GM23338 (cell line): Measurements from ENCODE around the gene OR6C68. TPM values are rescaled to one million over a fixed set of nuclear protein-coding genes. Genes with fewer than 3 reads are reported as not detected.

ENCODE experiments used
- ATAC-seq: fragments of 200-7000 bp; cut with Tn5 transposase; 3 replicates; pipeline ENCODE4 v1.9.1; 2020
- DNase-seq: peaks from one replicate; pipeline ENCODE4 v3.0.0-alpha.2; 2015; ENCODE audit warnings: low spot score
- H2AFZ ChIP-seq: fragments of 200-600 bp; sonication (generic); 2 replicates; pipeline ENCODE4 v1.8.0; 2016; ENCODE audit warnings: antibody characterized with exemption, mild to moderate bottlenecking, moderate library complexity
- H3F3A ChIP-seq: fragments of 200-600 bp; sonication (generic); replicated peaks from 2 replicates; pipeline ENCODE4 v1.8.0; 2017; ENCODE audit warnings: antibody characterized with exemption, mixed run types, low read depth
- H3K27ac ChIP-seq: fragments of 200-600 bp; sonication (generic); 2 replicates; pipeline ENCODE4 v1.6.1; 2016; ENCODE audit warnings: low read depth
- H3K27me3 ChIP-seq: fragments of 200-600 bp; sonication (generic); 2 replicates; pipeline ENCODE4 v1.8.0; 2016; ENCODE audit warnings: mild to moderate bottlenecking, mixed run types, moderate library complexity; ENCODE audit not compliant: insufficient read depth
- H3K36me3 ChIP-seq: fragments of 200-600 bp; sonication (generic); 2 replicates; pipeline ENCODE4 v1.8.0; 2016; ENCODE audit warnings: mild to moderate bottlenecking; ENCODE audit not compliant: insufficient read depth
- H3K4me1 ChIP-seq: fragments of 200-600 bp; sonication (generic); 2 replicates; pipeline ENCODE4 v1.8.0; 2016; ENCODE audit warnings: mild to moderate bottlenecking, moderate library complexity; ENCODE audit not compliant: insufficient read depth
- H3K4me2 ChIP-seq: fragments of 200-600 bp; sonication (generic); 2 replicates; pipeline ENCODE4 v1.7.1; 2017; ENCODE audit warnings: mixed run types
- H3K4me3 ChIP-seq: fragments of 200-600 bp; sonication (generic); 2 replicates; pipeline ENCODE4 v1.6.1; 2016; ENCODE audit warnings: mixed run types
- H3K79me2 ChIP-seq: fragments of 200-600 bp; sonication (generic); replicated peaks from 2 replicates; pipeline ENCODE4 v1.8.0; 2017; ENCODE audit warnings: mild to moderate bottlenecking; ENCODE audit not compliant: insufficient read depth
- H3K9me2 ChIP-seq: fragments of 200-600 bp; sonication (generic); 2 replicates; pipeline ENCODE4 v1.8.0; 2017; ENCODE audit not compliant: insufficient read depth
- H4K20me1 ChIP-seq: fragments of 200-600 bp; sonication (generic); replicated peaks from 2 replicates; pipeline ENCODE4 v1.8.0; 2017; ENCODE audit warnings: mild to moderate bottlenecking; ENCODE audit not compliant: insufficient read depth
- H3K27ac Mint-ChIP-seq: 2 replicates; pipeline ENCODE4 v1.8.0; 2020; ENCODE audit warnings: inconsistent platforms, mild to moderate bottlenecking, moderate library complexity, mixed read lengths
- H3K27me3 Mint-ChIP-seq: 3 replicates; pipeline ENCODE4 v1.8.0; 2022; ENCODE audit warnings: low read depth, mild to moderate bottlenecking, moderate library complexity, mixed read lengths, inconsistent platforms; ENCODE audit not compliant: insufficient read depth, poor library complexity
- H3K36me3 Mint-ChIP-seq: 3 replicates; pipeline ENCODE4 v1.8.0; 2021; ENCODE audit warnings: low read depth, mild to moderate bottlenecking, inconsistent platforms, moderate library complexity, mixed read lengths
- H3K4me1 Mint-ChIP-seq: 3 replicates; pipeline ENCODE4 v1.8.0; 2020; ENCODE audit warnings: mild to moderate bottlenecking, inconsistent platforms, mixed read lengths
- H3K4me3 Mint-ChIP-seq: 3 replicates; pipeline ENCODE4 v1.8.0; 2021; ENCODE audit warnings: moderate library complexity, mild to moderate bottlenecking, inconsistent platforms, mixed read lengths
- H3K9me3 Mint-ChIP-seq: 3 replicates; pipeline ENCODE4 v1.8.0; 2020; ENCODE audit warnings: moderate library complexity, mild to moderate bottlenecking, inconsistent platforms, mixed read lengths
- ETS1 ChIP-seq: IDR thresholded peaks from 2 replicates; pipeline ENCODE4 v1.6.1; 2016; ENCODE audit warnings: antibody characterized with exemption
- EZH2 ChIP-seq: fragments of 200-600 bp; sonication (generic); IDR thresholded peaks from one replicate; pipeline ENCODE4 v1.8.0; 2017; ENCODE audit warnings: antibody characterized with exemption, mild to moderate bottlenecking, low read depth; ENCODE audit not compliant: unreplicated experiment
- JUNB ChIP-seq: IDR thresholded peaks from one replicate; pipeline ENCODE4 v1.6.1; 2016; ENCODE audit warnings: antibody characterized with exemption; ENCODE audit not compliant: unreplicated experiment
- NANOG ChIP-seq: IDR thresholded peaks from 2 replicates; pipeline ENCODE4 v1.6.1; 2016; ENCODE audit warnings: antibody characterized with exemption, borderline replicate concordance
- POLR2AphosphoS5 ChIP-seq: IDR thresholded peaks from 2 replicates; pipeline ENCODE4 v1.6.1; 2016; ENCODE audit warnings: antibody characterized with exemption, low read depth
- STAT1 ChIP-seq: IDR thresholded peaks from one replicate; pipeline ENCODE4 v1.6.1; 2016; ENCODE audit warnings: antibody characterized with exemption; ENCODE audit not compliant: unreplicated experiment
- ZNF331 ChIP-seq: fragments of 250-450 bp; sonication (Bioruptor Pico); IDR thresholded peaks from 2 replicates; pipeline ENCODE4 v1.5.0; 2020; ENCODE audit warnings: low read depth, mild to moderate bottlenecking, moderate library complexity
- polyA plus RNA-seq: library from polyadenylated mRNA; unstranded; fragments of >200 nt; fragmentation: Nextera tagmentation; extraction: Ambion mirVana; gene quantifications from 2 replicates; pipeline ENCODE4 v1.2.1, GENCODE V29; 2016
- total RNA-seq: library from RNA; depleted of rRNA; stranded (reverse); fragments of >200 nt; shearing (Covaris generic); gene quantifications from 2 replicates; pipeline ENCODE4 v1.2.3, GENCODE V29; 2014
- TF ChIP-seq, protein P1 (sequence below): IDR thresholded peaks from one replicate; pipeline ENCODE4 v1.6.1; 2018; ENCODE audit warnings: antibody characterized with exemption; ENCODE audit not compliant: unreplicated experiment
- TF ChIP-seq, protein P2 (sequence below): fragments of 250-450 bp; sonication (Bioruptor Pico); IDR thresholded peaks from 2 replicates; pipeline ENCODE4 v1.5.0; 2020; ENCODE audit warnings: mild to moderate bottlenecking, moderate library complexity
- TF ChIP-seq, protein P3 (sequence below), 2 experiments: fragments of 200-600 bp in 1 of 2; sonication (generic) in 1 of 2; conservative IDR thresholded peaks; 2 replicates each; pipeline versions ENCODE4 v1.5.1 to v1.6.1; 2016 to 2017; ENCODE audit warnings: antibody characterized with exemption in 2 of 2, low read depth in 2 of 2, mild to moderate bottlenecking in 2 of 2, moderate library complexity in 1 of 2

OR6C68 gene
- total and polyA plus RNA-seq, 2 experiments from 2014 or later: not detected

- Mint-ChIP-seq H3K36me3 (no peaks in the 10 kb centered on the region; the same call in 2 of the 3 replicates), H3K27ac (no peak overlapping the region), H3K4me3 (no peak overlapping the region), H3K27me3 (no peaks in the 10 kb centered on the region), H3K9me3 (peaks cover 7% of the 10 kb centered on the region; the same call in 2 of the 3 replicates), H3K4me1 (peaks cover 13% of the 10 kb centered on the region; the same call in 2 of the 3 replicates)
- DNase-seq: no peak
- Histone ChIP-seq H3K4me3 (no peak overlapping the region), H2AFZ (no peak overlapping the region), H3K4me1 (peaks cover 7% of the 10 kb centered on the region; the same call in 1 of the 2 replicates), H3F3A (no peaks in the 10 kb centered on the region), H3K36me3 (no peaks in the 10 kb centered on the region), H3K4me2 (no peak overlapping the region), H3K9me2 (no peaks in the 10 kb centered on the region), H3K79me2 (no peaks in the 10 kb centered on the region), H3K27ac (no peak overlapping the region), H3K27me3 (no peaks in the 10 kb centered on the region), H4K20me1 (no peaks in the 10 kb centered on the region)
- ATAC-seq: no peak
- no peak for TF ChIP-seq ZNF331
- TF ChIP-seq NANOG: no peak
- TF ChIP-seq, protein P1, sequence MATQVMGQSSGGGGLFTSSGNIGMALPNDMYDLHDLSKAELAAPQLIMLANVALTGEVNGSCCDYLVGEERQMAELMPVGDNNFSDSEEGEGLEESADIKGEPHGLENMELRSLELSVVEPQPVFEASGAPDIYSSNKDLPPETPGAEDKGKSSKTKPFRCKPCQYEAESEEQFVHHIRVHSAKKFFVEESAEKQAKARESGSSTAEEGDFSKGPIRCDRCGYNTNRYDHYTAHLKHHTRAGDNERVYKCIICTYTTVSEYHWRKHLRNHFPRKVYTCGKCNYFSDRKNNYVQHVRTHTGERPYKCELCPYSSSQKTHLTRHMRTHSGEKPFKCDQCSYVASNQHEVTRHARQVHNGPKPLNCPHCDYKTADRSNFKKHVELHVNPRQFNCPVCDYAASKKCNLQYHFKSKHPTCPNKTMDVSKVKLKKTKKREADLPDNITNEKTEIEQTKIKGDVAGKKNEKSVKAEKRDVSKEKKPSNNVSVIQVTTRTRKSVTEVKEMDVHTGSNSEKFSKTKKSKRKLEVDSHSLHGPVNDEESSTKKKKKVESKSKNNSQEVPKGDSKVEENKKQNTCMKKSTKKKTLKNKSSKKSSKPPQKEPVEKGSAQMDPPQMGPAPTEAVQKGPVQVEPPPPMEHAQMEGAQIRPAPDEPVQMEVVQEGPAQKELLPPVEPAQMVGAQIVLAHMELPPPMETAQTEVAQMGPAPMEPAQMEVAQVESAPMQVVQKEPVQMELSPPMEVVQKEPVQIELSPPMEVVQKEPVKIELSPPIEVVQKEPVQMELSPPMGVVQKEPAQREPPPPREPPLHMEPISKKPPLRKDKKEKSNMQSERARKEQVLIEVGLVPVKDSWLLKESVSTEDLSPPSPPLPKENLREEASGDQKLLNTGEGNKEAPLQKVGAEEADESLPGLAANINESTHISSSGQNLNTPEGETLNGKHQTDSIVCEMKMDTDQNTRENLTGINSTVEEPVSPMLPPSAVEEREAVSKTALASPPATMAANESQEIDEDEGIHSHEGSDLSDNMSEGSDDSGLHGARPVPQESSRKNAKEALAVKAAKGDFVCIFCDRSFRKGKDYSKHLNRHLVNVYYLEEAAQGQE: no peak
- TF ChIP-seq, protein P2, sequence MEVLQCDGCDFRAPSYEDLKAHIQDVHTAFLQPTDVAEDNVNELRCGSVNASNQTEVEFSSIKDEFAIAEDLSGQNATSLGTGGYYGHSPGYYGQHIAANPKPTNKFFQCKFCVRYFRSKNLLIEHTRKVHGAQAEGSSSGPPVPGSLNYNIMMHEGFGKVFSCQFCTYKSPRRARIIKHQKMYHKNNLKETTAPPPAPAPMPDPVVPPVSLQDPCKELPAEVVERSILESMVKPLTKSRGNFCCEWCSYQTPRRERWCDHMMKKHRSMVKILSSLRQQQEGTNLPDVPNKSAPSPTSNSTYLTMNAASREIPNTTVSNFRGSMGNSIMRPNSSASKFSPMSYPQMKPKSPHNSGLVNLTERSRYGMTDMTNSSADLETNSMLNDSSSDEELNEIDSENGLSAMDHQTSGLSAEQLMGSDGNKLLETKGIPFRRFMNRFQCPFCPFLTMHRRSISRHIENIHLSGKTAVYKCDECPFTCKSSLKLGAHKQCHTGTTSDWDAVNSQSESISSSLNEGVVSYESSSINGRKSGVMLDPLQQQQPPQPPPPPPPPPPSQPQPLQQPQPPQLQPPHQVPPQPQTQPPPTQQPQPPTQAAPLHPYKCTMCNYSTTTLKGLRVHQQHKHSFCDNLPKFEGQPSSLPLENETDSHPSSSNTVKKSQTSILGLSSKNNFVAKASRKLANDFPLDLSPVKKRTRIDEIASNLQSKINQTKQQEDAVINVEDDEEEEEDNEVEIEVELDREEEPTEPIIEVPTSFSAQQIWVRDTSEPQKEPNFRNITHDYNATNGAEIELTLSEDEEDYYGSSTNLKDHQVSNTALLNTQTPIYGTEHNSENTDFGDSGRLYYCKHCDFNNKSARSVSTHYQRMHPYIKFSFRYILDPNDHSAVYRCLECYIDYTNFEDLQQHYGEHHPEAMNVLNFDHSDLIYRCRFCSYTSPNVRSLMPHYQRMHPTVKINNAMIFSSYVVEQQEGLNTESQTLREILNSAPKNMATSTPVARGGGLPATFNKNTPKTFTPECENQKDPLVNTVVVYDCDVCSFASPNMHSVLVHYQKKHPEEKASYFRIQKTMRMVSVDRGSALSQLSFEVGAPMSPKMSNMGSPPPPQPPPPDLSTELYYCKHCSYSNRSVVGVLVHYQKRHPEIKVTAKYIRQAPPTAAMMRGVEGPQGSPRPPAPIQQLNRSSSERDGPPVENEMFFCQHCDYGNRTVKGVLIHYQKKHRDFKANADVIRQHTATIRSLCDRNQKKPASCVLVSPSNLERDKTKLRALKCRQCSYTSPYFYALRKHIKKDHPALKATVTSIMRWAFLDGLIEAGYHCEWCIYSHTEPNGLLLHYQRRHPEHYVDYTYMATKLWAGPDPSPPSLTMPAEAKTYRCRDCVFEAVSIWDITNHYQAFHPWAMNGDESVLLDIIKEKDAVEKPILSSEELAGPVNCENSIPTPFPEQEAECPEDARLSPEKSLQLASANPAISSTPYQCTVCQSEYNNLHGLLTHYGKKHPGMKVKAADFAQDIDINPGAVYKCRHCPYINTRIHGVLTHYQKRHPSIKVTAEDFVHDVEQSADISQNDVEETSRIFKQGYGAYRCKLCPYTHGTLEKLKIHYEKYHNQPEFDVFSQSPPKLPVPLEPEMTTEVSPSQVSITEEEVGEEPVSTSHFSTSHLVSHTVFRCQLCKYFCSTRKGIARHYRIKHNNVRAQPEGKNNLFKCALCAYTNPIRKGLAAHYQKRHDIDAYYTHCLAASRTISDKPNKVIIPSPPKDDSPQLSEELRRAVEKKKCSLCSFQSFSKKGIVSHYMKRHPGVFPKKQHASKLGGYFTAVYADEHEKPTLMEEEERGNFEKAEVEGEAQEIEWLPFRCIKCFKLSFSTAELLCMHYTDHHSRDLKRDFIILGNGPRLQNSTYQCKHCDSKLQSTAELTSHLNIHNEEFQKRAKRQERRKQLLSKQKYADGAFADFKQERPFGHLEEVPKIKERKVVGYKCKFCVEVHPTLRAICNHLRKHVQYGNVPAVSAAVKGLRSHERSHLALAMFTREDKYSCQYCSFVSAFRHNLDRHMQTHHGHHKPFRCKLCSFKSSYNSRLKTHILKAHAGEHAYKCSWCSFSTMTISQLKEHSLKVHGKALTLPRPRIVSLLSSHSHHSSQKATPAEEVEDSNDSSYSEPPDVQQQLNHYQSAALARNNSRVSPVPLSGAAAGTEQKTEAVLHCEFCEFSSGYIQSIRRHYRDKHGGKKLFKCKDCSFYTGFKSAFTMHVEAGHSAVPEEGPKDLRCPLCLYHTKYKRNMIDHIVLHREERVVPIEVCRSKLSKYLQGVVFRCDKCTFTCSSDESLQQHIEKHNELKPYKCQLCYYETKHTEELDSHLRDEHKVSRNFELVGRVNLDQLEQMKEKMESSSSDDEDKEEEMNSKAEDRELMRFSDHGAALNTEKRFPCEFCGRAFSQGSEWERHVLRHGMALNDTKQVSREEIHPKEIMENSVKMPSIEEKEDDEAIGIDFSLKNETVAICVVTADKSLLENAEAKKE (CRISPR knock-in tag): no peak
- no peak for TF ChIP-seq STAT1
- TF ChIP-seq EZH2: no peak
- TF ChIP-seq POLR2AphosphoS5: no peak
- TF ChIP-seq, protein P3, sequence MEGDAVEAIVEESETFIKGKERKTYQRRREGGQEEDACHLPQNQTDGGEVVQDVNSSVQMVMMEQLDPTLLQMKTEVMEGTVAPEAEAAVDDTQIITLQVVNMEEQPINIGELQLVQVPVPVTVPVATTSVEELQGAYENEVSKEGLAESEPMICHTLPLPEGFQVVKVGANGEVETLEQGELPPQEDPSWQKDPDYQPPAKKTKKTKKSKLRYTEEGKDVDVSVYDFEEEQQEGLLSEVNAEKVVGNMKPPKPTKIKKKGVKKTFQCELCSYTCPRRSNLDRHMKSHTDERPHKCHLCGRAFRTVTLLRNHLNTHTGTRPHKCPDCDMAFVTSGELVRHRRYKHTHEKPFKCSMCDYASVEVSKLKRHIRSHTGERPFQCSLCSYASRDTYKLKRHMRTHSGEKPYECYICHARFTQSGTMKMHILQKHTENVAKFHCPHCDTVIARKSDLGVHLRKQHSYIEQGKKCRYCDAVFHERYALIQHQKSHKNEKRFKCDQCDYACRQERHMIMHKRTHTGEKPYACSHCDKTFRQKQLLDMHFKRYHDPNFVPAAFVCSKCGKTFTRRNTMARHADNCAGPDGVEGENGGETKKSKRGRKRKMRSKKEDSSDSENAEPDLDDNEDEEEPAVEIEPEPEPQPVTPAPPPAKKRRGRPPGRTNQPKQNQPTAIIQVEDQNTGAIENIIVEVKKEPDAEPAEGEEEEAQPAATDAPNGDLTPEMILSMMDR (conservative IDR thresholded peaks at IDR 0.05; ENCODE audit: low read depth in 2 of 2): no peak
- no peak for TF ChIP-seq ETS1
- TF ChIP-seq JUNB: no peak
Observed at GRCh38 chr12:55467836-55468235, 24.3 kb upstream of the OR6C68 start.
